Liver (tissue), 3 donors: ENCODE measurements around the gene DPYD.

ENCODE experiments used
- CTCF ChIP-seq: fragments of 150-350 bp; IDR thresholded peaks from 2 replicates; pipeline ENCODE4 v1.5.1; 2017; ENCODE audit warnings: improper control_type of control experiment, low read depth, low read length; ENCODE audit not compliant: missing input control
- GABPA ChIP-seq, 2 donors: IDR thresholded peaks in 1 of 2; conservative IDR thresholded peaks in 1 of 2; 2 replicates each; pipeline ENCODE4 v1.6.1; 2016; ENCODE audit warnings: antibody characterized with exemption in 2 of 2, mild to moderate bottlenecking in 1 of 2, moderate library complexity in 1 of 2
- MAX ChIP-seq: IDR thresholded peaks from 2 replicates; pipeline ENCODE4 v1.6.1; 2016; ENCODE audit warnings: antibody characterized with exemption
- REST ChIP-seq: IDR thresholded peaks from 2 replicates; pipeline ENCODE4 v1.6.1; 2016; ENCODE audit warnings: antibody characterized with exemption, mild to moderate bottlenecking
- TAF1 ChIP-seq: conservative IDR thresholded peaks from 2 replicates; pipeline ENCODE4 v1.6.1; 2016; ENCODE audit warnings: antibody characterized with exemption, mild to moderate bottlenecking
- donor health status: healthy.
- donor health status: healthy.

- no peak for TF ChIP-seq REST
- no peak for TF ChIP-seq CTCF
- TF ChIP-seq TAF1, result no peak
- no peak for TF ChIP-seq MAX
- TF ChIP-seq GABPA (IDR thresholded peaks at IDR 0.05 in 1 of 2, conservative IDR thresholded peaks at IDR 0.05 in 1 of 2), result no peak
Observed at GRCh38 chr1:97051823-97052222, 869.0 kb downstream of the DPYD start.
